GM21619 (cell line): ENCODE data around the gene DUSP28.

ENCODE experiments used
- ATAC-seq: cut with Tn5 transposase; IDR thresholded peaks from one replicate; pipeline ENCODE4 v1.9.1; 2021; ENCODE audit not compliant: unreplicated experiment

Gene DUSP28

DNA sequence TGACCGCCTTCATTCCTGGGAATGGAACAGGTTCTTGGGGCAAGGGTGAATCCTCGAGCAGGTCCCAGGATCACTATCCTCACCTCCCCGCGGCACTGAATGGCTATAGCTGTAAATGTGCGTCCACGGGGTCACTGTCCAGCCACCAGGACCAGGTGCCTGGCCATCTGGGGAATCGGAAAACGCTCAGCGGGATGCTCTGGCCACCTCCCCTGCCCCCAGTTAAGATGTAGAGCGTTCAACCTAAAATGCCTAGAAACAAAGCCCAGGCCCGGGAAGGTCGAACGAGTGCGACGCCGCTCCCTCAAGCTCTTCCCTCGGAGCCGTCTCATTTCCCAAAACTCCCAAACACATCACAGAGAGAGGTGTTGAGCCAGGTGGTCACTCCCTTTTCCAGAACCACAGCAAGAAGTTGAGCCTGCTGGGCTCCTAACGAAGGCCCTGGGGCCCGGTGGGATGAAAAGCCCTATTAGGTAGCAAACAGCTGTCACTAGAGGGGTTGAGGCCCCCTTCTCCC is 25.6 kb downstream of the DUSP28 start:
- no peak for ATAC-seq

DNA sequence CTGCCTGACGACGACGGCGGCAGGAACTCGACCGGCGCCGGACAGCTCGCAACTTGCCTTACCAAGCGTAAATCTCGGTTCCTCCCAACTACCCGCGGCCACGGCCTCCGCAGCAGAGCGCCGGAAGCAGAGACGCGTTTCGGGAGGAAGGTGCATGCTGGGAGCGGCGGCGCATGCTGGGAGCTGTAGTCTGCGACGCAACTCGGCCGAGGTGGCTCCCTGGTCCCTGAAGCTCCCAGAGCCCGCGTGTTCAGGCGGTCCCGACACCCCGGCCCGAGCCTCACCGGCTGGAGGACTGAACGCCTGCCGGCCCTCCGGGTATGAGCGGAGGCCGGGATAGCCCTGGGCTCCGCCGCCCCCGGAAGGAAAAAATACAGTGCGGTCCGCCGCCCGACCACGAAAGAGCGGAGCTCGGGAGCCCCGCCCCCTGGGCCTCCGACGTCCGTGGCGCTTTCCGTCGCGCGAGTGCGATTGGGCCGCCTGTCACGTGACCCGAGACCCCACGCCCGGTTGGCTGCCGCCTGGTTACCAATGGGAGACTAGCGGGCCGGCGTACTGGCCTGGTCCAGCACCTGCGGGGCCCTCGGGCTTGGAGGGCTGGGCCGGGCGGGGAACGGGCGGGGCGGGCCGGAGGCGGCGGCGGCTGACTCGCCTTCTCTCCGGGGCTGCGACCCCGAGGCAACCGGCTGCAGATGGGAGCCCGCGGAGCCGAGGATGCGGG is 26.2 kb downstream of the DUSP28 start, which contains the start of gene CAPN10:
Gene CAPN10 (plus strand): TSS at position 537 of the 721 bp plus-strand sequence. CDS start 178 bp downstream, at position 715.
- ATAC-seq, result peak; percentile 60

DNA sequence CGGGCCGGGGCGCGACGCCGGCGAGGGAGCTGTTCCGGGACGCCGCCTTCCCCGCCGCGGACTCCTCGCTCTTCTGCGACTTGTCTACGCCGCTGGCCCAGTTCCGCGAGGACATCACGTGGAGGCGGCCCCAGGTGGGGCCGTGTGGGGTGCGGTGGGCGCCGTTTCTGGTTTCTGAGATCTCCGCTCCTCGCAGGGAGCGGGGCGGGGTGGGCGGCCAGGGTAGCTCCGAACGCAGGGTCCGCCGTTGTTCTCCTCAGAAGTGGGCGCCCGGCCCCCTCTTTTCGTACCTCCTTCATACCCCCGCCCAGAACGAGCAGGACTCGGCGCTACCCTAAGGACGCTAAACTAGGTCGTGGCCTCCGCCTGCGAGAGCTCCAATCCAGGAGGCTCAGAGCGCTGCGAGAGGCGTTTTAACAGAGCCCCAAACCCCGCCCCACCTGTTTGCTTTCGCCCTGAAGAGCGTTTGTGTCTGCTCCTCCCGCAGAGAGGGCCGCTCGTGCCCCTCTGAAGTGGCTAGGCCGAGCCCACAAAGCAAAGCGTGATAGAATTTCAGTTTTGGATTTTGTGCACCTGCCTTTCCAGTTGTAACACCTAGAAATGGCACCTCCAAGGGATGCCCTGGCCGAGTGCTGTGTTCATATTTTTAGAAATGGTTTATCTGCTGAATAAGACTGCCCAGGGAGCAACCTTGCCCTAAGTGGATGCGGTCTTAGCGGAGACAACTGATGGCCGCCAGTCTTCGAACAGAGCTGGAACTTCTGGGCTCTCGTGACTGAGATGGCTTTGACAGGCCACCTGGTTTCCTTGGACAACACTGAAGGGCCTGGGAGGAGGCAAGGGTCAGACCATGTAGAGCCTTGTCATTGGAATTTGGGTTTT is 27.0 kb downstream of the DUSP28 start:
- ATAC-seq, result no peak

GRCh38 chr2:240588006-240588655 is 28.0 kb downstream of the DUSP28 start:
- ATAC-seq, result no peak

DNA sequence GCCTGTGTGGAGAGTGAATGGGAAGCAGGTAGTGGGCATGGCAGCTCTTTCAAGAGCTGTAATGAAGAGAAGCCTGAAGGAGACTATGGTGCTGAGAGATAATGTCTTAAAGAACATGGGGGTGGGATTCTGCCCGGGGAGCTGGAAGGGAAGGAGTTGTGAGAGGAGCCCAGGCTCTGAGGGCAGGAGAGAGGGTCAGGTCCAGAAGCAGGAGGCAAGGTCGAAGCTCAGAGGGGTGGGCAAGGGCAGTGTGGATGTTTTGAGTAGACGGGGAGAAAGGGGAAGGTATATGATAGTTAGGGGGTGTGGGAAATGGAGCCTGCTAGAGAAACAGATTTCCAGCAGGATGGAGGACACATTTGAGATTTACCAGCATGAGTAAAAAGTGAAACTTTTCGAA is 28.5 kb downstream of the DUSP28 start:
- no peak for ATAC-seq

- no peak for ATAC-seq
Observed at GRCh38 chr2:240589375-240589774, 29.2 kb downstream of the DUSP28 start.

DNA sequence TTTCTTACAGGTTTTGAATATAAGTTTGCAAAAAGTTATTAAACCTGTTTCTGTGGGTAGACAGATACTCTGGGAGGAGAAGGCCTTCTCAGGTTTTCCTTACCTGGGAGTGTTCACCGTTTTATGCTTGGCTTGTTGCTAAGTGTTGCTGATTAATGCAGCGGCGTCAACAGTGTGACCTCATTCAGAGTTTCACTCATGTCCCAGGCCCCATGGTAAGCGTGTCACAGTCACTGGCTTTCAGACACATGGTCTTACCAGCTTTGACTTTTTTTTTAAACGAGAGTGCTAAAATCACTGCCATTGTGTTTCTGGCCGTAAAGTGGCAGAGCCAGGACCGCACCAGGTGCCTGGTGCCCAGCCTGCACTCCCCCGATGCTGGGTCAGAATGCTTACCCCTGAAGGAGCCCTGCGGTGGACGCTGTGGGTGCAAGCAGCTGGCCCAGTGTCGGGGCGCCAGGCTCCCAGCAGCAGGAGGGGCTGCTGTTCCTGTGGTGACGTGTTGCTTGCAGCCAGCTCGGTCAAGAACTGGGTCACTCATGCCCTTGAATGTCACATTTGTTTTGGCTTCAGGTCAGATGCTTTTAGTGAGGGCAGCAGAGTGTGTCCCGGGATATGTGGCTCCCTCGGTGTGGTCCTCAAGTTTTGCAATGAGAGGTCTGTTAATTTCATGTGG is 29.8 kb downstream of the DUSP28 start:
- no peak for ATAC-seq

DNA sequence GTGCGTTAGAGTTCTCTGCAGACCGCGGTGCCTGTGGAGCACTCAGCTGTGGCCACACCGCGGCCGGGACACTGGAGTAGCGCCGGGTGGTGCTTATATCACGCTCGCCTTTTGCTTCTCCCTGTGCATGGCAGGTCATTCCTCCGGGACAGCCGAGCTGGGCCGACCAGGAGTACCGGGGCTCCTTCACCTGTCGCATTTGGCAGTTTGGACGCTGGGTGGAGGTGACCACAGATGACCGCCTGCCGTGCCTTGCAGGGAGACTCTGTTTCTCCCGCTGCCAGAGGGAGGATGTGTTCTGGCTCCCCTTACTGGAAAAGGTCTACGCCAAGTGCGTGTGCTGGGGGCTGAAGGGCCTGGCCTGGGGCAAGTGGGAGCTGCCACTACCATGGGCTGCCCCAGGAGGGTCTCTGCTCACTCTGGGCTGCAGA is 30.5 kb downstream of the DUSP28 start:
- no peak for ATAC-seq

DNA sequence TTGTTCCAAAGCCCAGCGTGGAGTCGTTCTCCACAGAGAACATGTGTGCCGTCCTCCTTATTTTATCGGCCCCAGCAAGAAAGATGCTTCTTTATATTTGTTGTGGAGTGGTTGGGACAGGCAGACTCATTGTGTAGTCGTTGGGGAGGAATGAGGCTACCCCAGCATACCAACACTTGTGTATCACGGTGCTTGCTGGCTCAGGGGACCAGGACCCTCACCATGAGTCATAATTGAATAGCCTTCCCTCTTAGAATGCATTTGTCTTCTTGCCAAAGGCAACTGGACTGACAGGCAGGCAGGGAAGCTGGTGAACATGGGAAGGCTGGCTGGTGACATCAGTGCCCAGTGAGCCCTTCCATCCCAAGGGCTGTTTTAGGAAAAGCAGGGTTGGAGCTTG is 31.1 kb downstream of the DUSP28 start:
- ATAC-seq, result no peak

- ATAC-seq, result no peak
Observed at GRCh38 chr2:240591784-240592183, 31.6 kb downstream of the DUSP28 start.

- ATAC-seq, result no peak
Observed at GRCh38 chr2:240593026-240593702, 33.0 kb downstream of the DUSP28 start.

DNA sequence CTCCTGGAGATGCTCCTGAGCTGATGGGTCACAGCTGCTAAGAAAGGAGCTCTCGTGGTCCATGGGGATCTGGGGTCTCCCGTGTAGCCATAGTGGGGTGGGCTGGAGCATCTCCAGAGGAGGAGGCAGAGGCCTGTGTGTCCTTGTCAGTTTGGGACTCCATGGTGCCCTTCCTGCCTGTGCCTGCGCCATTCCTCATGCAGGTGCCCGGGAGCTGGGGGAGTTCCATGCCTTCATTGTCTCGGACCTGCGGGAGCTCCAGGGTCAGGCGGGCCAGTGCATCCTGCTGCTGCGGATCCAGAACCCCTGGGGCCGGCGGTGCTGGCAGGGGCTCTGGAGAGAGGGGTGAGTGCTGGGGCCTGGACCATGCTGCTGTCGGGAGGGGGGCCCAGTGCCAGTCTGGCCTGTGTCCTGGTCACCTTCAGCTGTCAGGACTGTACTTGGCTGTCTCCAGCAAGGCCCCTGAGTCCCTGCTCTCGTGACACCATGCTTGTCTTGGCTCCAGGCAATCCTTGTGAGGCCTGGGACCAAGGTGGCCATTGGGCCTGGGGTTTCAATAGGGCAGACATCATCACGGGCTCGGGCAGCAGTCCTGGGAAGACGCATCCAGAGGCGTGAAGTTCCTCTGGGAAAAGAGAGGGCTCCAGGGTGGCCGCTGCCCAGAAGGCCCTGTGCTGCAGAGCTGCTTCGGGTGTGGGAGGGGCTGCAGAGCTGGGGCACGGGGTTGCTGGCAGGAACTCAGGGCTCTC is 33.7 kb downstream of the DUSP28 start:
- ATAC-seq, result no peak

- no peak for ATAC-seq
Observed at GRCh38 chr2:240594511-240595380, 34.6 kb downstream of the DUSP28 start.

DNA sequence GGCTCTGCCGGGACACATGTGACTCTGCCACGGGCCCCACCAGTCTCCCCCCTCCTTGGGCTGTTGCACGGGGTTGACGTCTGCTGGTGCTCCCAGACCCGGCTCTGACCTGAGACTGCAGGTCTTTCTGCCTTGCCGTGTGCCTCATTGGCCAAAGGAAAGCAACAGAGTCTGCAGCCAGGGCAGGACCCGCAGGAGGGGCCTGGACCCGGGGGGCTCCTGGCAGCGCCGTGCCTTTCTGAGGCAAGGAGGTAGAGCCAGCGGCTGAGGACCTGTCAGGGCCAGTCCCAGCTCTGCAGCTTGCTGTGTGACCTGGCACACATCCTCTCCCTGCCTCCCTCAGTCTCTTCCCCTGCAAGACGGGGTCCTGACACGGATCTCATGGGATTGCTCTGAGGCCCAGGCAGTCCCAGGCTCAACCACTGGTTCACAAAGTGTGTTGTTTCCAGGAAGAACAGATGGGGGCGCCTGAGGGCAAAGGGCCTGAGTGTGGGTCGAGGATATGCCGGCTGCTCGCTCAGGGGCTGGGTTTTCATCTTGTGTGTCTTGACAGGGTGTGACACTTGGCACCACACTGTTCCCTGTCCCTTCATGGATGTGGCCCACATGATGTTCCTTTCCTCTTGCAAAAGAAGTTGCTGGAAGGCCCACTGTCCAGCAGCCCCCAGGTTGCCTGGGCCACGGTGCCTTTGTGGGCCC is 35.4 kb downstream of the DUSP28 start:
- ATAC-seq, result no peak

DNA sequence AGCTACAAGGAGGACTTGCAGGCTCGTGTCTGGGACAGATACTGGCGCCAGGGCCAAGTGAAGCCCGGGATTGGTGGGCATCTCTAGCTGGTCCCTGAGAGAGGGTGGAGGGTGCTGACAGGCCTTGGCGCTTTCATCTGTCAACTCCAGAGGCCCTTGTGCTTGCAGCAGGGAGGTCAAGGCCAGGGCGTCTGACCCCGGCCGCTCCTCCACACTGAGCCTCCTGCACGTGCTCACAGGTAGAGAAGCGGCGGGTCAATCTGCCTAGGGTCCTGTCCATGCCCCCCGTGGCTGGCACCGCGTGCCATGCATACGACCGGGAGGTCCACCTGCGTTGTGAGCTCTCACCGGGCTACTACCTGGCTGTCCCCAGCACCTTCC is 35.9 kb downstream of the DUSP28 start:
- ATAC-seq, result no peak

DNA sequence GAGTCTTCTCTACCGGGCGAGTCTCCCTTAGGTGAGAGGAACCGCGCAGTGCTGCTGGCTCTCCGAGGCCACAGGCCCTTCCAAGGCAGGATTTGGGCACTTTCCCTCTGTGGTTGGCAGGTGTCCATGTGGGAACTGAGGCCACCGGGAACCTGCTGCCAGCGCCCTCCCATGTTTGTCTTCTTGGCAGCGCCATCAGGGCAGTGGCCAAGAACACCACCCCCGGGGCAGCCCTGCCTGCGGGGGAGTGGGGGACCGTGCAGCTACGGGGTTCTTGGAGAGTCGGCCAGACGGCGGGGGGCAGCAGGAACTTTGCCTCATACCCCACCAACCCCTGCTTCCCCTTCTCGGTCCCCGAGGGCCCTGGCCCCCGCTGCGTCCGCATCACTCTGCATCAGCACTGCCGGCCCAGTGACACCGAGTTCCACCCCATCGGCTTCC is 36.4 kb downstream of the DUSP28 start:
- ATAC-seq, result no peak

DNA sequence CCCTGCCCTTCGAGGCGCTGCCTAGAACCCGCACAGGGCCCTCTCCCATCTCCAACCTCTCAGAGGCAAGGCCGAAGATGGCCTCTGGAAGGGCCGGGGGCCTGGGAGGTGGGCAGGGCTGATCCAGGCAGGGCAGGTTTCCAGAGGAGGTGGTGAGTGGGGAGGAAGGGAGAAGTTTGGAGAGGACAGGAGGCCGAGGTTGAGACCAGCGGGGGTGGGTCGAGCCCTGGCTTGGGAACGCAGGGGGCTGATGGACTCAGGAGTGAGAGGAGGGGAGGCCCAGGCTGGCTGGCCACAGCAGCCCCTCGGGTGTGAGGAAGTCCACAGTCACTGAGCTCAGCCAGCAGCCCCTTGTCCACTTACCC is 36.9 kb downstream of the DUSP28 start:
- ATAC-seq, result no peak
